Smooth muscle cell of the brain vasculature (primary cell): ENCODE results near the gene NLGN4Y.

ENCODE experiments used
- DNase-seq: peaks from one replicate; pipeline ENCODE4 v3.0.0-alpha.2; 2012; ENCODE audit warnings: low read depth, low spot score

The NLGN4Y gene

DNA sequence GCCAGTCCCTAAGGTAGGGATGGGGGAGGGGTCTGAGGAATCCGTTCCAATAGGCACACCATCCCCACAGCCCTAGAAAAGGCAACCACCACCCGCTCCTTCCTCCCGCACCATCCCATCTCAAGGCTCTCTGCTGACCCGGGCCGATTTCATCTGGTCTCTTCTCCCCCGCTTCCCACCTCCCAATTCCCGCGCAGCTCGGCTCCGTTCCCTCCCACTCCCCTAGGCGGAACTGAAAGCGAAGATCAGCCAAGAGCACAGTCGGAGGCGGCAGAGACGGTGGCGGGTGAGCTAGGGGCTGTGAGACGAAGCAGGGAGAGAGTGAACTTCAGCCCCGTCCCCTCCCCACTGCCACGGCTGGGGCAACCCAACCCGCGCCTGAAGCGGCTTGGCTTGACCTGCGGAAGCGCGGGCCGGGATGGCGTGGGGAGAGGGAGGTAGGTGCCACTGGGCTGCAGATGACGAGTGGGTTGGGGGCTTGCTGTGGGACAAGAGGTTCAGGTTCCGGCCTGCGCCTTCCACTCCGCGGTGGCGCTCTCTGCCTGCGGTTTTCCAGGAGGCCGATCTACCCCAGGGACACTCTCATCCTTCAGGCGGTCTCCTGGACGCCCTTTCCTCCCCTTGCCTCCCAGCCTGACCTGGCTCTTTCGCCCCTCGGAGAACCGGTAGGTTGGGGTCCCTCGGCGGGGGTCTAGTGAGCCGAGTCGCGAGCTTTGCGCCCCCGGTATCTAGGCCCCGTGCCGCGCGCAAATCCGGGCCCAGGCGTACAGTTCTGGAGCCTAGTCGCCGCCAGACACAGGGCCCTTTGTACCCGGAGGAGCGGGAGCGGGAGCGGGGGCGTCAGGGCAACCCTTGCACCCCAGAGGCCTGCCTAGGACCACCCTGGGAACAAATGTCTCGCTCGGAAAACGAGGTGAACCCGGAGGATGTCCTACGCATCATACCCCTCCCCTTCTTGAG lies at the start of gene NLGN4Y:
Gene NLGN4Y, plus strand, starts transcription at position 258 of the 960 bp plus-strand sequence. CDS start 97,591 bp downstream, outside the sequence.
- DNase-seq = no peak

DNA sequence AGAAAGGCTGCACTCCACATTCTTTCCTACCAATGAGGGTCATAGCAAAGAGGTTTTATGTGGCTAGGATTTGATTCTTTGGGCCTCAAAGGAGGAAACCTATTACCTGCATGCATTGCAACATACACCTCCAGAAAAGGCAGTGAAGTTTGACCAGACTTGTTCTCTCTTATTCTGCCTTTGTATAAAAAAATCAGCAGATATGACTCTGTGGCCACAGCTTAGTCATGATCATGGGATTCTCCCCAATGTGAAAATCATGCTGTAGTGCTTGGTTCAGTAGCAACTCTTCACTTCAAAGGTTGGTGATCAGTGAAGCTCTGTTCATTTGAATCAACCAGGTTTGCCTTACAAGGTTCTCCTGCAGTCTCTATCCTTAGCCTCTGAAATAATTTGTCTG lies 38.4 kb upstream of the NLGN4Y start:
- no peak for DNase-seq

DNA sequence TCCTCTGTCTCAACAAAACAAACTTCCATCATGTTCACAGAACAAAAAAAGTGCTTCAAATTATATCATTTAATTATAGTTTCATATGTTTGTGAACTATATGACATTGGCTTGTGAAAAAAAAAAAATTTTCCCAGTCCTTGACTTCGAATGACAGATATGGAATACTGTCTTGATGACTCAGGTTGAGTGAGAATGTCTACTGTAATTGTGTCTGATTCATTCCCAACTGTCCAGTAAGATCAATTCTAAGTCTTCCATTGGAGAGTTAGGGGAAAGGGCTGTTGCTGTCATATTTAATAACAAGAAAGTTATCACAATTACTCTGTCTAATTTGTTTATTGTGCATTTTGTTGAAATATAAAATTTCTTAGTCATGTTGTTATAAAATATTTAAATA lies 34.1 kb upstream of the NLGN4Y start:
- DNase-seq = no peak

DNA sequence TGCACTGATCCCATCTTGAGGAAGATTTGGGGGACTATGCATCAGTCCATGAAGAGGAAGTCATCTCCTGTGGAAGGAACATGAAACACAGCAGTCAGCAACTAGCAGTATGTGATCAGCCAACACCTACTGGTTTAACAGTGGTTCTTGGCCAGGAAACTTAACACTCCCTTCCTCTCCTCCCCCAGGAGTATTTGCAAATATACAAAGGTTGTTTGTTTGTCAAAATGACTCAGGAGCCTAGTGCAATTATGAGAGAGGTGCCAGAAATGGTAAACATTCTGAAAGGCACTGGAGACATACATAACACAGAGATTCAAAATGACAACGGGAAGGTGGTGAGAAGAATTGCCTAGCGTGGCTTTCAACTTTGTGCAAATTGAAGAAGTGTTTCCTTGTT lies 26.3 kb upstream of the NLGN4Y start:
- no peak for DNase-seq

DNA sequence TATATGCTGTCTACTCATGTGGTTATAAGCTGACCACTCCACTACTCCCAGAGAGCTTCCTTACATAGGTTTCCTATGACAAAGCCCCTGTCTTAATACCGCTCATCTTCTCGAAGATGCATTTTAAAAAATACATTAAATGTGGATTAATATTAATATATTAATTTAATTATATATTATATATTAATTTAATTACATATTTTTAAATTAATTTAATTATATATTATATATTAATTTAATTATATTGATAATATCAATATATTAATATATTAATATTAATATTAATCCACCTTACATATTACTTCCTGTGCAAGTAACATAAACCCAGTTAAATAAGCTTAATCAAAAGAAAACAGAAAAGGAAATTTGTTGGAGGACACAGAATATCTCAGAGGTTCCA lies 19.7 kb upstream of the NLGN4Y start:
- no peak for DNase-seq

DNA sequence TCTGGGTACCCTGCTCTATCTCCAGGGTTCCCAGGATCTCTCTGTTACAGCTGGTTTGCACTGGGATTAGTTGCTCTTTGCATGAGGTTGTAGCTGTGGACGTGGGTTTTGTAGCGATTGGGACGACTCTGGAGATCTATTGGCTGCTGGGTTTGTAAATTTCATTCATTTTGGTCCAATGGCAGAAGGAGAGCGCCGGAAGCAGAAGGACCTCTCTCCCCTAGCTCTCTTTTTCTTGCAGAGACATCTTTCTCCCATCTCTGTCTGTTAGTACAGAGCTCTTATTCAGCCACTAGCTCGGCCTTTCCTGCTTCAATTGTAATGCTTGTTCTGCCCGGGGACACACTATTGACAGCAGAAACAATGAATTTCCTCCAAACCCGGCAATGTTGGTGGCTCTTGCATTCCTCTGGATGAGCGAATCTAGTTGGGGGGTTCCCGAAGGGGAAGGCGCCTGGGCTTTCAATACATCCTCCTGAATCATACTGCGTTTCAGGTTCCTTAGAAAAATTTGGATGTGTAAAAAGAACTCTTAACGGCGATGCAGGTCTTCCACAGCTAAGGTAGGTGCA lies 1.9 kb upstream of the NLGN4Y start:
- no peak for DNase-seq

DNA sequence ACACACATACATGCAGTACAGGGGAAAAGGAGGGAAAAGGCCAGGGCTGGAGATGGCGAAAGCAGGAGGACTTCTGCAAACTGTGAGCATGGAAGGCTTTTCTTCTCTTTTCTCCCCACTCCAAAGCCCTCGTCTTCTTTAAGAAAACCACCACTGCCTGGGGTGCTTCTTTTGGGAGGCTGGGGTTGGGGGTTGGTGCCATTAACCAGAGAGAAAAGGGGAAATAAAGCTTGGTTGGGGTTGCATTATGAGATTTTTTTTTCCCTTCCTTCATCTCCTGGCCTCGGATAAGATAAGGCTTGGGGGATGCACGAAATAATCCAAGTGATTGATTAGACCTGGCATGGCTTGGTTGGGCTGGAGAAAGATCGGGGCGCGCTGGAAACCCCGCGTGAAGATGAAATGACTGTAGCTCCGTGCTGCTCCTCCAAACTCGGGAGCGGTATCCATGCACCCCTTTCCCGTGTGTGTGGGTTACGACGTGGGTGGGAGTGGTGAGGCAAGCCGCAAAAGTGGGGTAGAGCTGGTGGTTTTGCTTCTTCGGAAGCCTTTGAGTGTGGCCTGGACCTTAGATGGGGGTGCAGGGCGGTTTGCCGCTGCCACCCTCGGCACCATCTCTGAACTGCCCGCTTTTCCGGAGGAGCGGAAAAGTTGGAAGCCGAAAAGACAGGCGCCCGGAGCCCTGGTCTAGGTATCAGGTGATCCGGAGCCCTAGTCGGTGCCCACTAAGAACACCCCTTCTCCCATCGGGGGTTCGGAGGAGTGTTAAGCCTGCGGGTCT lies 648 bp upstream of the NLGN4Y start:
- DNase-seq = no peak

DNA sequence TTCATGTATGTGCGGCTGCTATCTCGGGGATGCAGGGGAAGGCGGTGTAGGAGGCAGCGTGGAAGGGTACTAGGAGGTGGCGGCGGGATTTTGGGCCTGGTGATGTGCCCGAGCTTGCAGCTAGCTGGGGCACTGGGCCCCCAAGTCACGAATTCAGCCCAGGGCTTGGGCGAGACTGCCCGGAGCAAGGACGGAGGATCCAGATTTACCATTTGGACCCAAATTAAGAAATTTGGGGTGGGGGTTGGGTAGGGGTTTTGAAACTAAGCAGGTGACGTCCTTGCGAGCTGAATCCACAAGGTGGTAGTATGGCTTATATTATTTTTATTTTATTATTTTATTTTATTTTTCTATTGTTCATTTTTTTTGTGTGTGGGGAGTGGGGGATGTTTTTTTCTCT lies 986 bp downstream of the NLGN4Y start:
- no peak for DNase-seq

DNA sequence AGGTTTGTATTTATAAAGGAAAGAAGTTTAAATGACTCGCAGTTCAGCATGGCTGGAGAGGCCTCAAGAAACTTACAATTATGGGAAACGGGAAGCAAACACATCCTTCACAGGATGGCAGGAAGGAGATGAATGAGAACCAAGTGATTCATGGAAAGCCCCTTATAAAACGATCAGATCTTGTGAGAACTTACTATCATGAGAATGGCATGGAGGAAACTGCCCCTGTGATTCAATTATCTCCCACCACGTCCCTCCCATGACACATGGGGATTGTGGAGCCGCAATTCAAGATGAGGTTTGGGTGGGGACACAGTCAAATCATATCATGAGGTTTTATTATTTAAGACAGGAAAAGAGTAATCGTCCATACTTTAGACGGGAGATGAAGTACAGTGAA lies 4.0 kb downstream of the NLGN4Y start:
- DNase-seq = no peak

DNA sequence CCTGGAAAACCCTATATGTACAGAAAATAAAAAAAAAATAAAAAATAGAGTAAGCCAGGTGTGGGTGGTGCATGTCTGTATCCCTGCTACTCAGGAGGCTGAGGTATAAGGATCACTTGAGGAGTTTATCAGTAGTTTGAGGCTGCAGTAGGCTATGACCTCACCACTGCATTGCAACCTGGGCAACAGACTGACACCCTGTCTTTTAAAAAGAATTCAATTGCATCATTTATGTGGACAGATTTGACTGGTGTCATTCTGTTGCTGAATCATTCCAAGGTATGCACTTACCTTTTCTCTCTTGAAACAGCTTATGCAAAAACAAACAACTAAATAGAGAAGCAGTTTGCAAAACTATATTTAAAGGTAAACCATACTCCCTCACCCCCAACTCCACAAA lies 12.4 kb downstream of the NLGN4Y start:
- no peak for DNase-seq

DNA sequence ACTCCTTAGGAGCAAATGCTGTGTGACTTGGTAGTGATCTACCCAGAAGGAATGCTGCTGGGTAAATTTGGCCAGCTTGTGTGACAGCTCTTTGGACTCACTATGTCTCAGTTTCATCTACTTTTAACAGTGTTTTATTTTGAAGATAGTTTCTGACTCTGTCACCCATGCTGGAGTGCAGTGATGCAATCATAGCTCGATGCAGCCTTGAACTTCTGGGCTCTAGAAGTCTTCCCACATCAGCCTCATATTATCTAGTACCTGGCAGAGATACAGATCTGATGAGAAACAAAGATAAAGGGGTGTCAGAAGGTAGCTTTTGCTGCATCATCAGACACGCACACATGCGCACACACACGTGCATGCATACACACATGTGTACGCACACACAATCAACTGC lies 19.2 kb downstream of the NLGN4Y start:
- no peak for DNase-seq

DNA sequence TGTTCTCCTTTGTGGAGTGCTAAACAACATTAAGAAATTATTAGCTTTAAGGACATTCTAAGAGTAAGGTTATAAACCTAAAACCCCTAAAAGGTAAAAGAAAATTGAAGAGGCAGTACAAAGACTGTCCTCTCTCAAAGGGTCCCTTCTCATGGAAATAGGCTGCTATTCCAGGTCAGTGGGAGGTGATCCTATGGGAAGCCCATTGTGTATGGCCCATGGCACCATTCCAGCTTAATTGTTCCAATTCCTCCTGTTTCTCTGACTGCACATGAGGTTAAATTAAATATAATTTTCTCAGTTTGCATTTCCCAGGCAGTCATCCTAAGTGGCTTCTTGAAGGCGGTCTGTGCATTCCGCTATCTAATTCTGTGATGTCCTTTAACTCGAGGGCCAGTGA lies 57.0 kb downstream of the NLGN4Y start:
- DNase-seq = no peak

DNA sequence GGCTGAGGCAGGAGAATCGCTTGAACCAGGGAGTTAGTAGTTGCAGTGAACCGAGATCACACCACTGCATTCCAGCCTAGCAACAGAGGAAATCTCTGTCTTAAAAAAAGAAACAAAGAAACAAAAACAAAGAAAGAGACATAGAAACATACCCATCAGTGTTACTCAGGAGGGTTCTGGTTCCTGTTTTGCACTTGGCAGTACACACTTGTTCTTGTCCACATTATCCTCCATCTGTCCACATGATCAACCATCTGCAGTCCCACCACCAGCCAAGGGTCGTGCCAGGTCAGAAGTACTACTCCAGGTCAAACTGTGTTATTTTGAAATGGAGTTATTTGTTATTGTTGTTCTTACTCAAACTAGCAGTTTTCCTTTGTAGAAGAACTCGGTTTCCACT lies 62.4 kb downstream of the NLGN4Y start:
- DNase-seq = no peak

DNA sequence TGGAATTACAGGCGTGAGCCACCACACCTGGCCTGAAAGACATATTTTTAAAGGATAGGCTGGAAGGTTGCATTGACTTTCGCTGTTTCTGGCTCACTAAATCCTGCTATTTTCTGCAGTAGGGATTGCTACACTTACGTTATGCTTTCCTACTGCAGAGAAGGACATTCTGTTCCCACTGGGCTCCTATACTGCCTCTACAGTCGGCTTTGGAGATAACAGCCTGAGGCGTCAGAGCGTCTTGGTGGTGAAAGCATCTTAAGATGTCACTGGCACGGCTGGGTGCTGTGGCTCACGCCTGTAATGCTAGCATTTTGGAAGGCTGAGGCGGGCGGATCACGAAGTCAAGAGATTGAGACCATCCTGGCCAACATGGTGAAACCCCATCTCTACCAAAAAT lies 77.0 kb downstream of the NLGN4Y start:
- DNase-seq = no peak

DNA sequence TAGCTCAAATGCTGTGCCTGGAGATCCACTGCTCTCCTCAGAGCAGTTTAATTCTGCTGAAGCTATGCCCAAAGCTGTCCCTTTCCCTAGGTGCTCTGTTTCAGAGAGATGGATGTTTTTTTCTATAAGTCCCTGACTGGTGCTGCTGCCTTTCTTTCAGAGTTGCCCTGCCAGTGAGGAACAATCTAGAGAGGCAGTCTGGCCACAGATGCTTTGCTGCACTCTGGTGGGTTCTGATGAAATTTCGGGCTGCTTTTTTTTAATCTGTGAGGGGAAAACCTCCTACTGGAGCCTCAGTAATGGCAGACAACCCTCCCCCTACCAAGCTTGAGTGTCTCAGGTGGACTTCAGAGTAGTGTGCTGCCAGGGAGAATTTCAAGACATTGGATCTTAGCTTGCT lies 93.3 kb downstream of the NLGN4Y start:
- no peak for DNase-seq

DNA sequence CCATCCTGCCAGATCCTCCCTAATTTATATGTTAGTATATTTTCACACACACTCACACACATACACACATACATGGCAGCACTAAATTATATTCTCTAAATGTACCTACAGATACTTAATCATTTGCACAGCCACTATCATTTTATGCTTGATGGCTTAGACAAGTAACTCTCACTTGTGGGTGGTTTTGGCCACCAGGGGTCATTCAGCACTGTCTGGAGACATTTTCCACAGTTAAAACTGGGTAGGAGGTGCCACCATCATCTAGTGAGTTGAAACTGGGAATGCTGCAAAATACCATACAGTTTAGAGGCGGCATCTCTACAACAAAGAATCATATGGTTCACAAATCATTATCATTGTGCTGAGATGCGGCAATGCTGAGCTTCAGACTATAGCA lies 94.2 kb downstream of the NLGN4Y start:
- DNase-seq = no peak

DNA sequence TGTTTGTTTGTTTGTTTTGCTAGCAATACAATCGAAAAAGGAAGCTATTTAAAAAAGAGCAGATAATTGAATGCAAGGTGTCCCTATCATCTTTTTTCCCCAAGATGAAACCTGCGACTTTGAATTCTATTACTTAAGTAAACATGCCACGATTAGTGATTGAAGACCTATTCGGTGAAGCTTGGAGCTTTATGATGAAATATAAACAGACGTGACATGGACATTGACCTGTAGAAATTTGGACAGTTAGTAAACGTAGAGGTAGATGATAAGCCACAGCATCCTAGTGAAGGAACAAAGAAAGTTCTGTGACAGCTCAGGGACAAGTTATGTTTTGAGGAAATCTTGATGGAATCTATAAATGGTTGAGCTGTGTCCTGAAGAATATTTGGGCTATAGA lies 103.9 kb downstream of the NLGN4Y start:
- no peak for DNase-seq

DNA sequence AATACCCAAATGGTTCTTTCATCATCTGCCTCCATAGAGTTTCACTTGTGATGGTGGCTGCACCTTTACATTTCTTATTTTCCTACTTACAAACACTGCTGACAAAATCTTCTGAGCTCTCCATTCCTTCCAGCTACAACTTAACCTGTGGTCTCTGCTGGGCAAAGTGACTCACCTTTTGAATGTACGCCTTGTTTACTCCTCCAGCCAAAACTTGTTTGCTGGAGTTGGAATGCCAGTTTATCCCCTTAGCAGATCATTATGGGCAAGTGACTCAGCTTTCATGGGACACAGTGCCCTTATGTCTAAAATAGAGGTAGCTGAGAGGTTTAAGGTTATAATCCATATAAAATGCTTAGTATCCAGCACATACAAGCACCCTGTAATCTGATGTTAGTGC lies 107.3 kb downstream of the NLGN4Y start:
- no peak for DNase-seq

DNA sequence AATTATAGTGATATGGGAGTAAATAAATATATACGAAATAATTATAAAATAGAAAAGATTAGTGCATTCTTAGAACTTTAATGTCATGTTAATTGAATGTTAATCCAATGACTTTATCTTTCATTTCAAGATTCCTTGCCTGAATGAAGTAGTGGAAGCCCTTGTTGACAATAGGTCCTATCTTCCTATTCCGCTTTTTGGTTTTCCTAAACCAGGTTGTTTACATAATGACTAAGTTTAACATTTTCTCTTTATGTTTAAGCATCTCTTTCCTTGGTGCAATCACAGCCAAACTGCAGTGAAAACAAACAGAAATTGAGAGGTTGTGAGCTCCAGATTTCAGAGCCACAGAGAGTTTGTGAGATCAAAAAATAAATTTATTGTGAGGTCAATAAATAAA lies 109.4 kb downstream of the NLGN4Y start:
- no peak for DNase-seq

DNA sequence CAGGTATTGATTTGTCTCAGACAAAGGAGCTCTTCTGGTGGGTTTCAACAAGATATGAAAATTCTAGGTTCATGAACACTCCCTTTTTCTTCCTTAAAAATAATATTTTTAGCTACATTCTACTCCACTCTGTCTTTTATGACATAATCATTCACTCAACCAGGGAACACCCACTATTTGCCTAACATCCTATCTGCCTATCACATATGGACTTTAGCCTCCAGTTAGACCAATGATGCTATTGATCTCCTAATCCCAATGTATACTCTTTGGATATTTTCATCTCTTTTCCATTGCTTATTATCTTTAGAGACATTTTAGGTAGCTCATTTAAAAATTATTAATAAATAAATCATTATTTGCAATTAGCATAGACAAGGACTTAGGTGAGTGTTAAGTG lies 110.6 kb downstream of the NLGN4Y start:
- DNase-seq = no peak

DNA sequence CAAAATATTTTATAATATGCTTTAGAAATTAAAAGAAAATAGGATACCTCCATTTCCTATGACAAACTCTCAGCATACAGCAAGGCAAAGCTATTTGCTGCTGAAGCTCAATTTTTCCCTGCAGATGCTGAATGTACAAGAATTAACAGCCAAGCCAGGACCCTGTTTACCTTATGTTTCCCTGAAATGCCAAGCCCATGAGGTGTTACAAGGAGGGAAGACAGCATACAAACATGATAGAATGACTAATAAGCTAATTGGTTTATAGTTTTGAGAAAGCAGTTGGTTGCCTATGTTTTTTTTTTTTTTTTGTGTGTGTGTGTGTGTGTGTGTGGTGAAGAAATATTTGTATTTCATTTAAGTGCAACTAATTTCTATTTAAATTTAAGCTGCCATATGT lies 113.2 kb downstream of the NLGN4Y start:
- no peak for DNase-seq

DNA sequence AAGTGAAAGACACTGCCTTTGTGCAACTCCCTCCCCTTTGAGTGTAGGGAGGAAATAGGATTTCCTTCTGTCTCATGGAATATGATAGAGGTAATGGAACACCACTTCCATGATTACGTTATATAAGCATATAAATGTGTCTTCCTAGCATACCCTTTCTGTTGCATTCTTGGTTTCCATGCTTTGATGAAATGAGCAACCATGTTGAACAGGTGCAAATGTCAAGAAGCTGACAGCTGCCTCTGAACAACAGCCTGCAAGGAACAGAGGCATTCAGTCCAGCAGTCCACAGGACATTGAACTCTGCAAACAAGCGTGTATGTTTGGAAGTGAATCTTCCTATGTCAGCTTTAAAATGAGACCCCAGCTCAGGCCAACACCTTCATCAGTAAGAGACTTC lies 117.5 kb downstream of the NLGN4Y start:
- no peak for DNase-seq
